RWPE2 (cell line): ENCODE results near the gene KRT80.

Experiments
- ATAC-seq: fragments of 200-7000 bp; cut with Tn5 transposase; 3 replicates; pipeline ENCODE4 v1.9.1; 2021; ENCODE audit warnings: low read depth
- DNase-seq: peaks from one replicate; pipeline ENCODE4 v3.0.0-alpha.2; 2020; ENCODE audit warnings: low spot score
- H3K27ac ChIP-seq: fragments of 450-650 bp; 2 replicates; pipeline ENCODE4 v1.5.1; 2017; ENCODE audit warnings: mild to moderate bottlenecking; ENCODE audit not compliant: poor library complexity, severe bottlenecking
- H3K27me3 ChIP-seq: fragments of 250-450 bp; sonication (Bioruptor Pico); 2 replicates; pipeline ENCODE4 v1.5.1; 2021; ENCODE audit warnings: mild to moderate bottlenecking, moderate library complexity; ENCODE audit not compliant: insufficient read depth, poor library complexity, severe bottlenecking
- H3K36me3 ChIP-seq: fragments of 250-450 bp; sonication (Bioruptor Pico); 2 replicates; pipeline ENCODE4 v1.5.1; 2020; ENCODE audit warnings: low read depth, mild to moderate bottlenecking, moderate library complexity
- H3K4me1 ChIP-seq: fragments of 250-450 bp; sonication (Bioruptor Pico); 2 replicates; pipeline ENCODE4 v1.5.1; 2021; ENCODE audit warnings: mild to moderate bottlenecking, moderate library complexity; ENCODE audit not compliant: insufficient read depth, poor library complexity, severe bottlenecking
- H3K4me3 ChIP-seq: fragments of 250-450 bp; sonication (Bioruptor Pico); 2 replicates; pipeline ENCODE4 v1.5.1; 2021; ENCODE audit warnings: mild to moderate bottlenecking, moderate library complexity; ENCODE audit not compliant: severe bottlenecking
- H3K9me3 ChIP-seq: fragments of 250-450 bp; sonication (Bioruptor Pico); 2 replicates; pipeline ENCODE4 v1.5.1; 2021; ENCODE audit warnings: mild to moderate bottlenecking, moderate library complexity; ENCODE audit not compliant: severe bottlenecking
- TF ChIP-seq, protein P1 (sequence below): fragments of 450-650 bp; IDR thresholded peaks from one replicate; pipeline ENCODE4 v1.5.1; 2017; ENCODE audit warnings: mild to moderate bottlenecking, moderate library complexity; ENCODE audit not compliant: poor library complexity, severe bottlenecking

KRT80 gene

DNA sequence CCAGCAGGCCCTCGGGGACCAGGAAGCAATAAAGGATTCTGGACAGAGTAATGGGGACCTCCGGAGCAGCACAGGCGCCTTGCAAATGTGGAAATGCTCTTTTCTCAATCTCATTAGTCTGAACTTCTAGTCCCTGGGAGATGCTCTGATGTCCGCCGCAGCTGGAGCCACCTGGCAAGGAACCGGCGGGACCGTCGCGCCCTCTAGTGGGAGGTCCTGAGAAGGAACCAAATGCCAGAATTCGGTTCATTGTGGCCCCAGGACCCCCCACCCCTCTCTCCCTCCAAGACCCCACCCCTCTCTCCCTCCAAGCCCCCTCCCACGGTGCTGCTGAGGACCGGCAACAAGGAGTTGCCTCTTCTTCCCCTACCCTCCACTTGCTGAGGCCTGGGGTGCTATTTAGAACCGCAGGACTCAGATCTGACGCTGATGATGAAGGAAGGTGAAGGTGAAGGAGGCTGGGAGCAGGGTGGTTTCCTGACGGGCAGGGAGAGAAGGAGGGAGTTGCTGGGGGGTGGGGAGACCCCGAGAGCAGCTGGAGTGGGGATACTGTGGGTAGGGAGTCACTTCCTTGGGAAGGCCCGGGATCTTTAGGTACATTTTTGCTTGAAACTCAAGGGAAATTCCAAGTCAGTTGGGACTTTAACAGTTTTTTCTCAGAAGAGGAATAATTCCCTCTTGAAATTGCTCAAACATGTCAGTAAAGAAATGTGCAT, 69.8 kb downstream of the KRT80 start:
- Histone ChIP-seq H3K27me3 (no peaks in the 10 kb centered on the region), H3K9me3 (no peaks in the 10 kb centered on the region), H3K36me3 (no peaks in the 10 kb centered on the region), H3K4me3 (no peak overlapping the region), H3K27ac (no peak overlapping the region), H3K4me1 (no peaks in the 10 kb centered on the region)
- ATAC-seq (no peak; the same call in 2 of the 3 replicates), DNase-seq (no peak)
- TF ChIP-seq, protein P1, sequence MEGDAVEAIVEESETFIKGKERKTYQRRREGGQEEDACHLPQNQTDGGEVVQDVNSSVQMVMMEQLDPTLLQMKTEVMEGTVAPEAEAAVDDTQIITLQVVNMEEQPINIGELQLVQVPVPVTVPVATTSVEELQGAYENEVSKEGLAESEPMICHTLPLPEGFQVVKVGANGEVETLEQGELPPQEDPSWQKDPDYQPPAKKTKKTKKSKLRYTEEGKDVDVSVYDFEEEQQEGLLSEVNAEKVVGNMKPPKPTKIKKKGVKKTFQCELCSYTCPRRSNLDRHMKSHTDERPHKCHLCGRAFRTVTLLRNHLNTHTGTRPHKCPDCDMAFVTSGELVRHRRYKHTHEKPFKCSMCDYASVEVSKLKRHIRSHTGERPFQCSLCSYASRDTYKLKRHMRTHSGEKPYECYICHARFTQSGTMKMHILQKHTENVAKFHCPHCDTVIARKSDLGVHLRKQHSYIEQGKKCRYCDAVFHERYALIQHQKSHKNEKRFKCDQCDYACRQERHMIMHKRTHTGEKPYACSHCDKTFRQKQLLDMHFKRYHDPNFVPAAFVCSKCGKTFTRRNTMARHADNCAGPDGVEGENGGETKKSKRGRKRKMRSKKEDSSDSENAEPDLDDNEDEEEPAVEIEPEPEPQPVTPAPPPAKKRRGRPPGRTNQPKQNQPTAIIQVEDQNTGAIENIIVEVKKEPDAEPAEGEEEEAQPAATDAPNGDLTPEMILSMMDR = peak; percentile 91

DNA sequence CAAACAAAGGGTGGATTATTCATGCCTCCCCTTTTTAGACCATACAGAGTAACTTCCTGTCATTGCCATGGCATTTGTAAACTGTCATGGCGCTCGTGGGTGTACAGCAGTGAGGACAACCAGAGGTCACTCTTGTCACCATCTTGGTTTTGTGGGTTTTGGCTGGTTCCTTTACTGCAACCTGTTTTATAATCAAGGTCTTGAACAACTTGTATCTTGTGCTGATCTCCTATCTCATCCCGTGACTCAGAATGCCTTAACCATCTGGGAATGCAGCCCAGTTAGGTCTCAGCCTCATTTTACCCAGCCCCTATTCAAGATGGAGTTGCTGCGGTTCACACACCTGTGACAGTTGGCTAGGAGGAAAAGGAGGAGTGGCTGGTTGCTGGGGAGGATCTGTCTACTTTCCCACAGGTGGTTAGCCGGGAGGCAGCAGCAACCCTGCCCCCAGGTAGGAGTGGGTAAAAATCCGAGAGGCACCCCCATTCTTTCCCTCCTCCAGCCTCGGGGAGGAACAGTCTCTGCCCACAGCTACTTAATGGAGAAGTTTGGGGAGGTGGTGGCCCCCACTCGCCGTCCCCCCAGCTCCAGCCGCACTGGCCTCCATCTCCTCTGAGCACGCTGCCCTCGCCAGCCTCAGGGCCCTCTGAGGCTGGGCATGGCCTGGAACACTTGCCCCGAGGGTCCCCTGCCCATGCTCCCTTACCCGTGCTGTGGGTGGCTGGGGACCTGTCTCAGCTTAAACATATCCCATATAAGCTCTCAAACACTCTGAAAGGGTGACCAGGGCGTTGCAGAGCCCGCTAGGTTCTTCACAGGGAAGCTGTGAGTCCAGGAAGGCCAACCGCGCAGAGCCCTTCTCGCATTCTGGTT, 70.6 kb downstream of the KRT80 start:
- H3K36me3 ChIP-seq = no peaks in the 10 kb centered on the region
- DNase-seq (no peak), ATAC-seq (no peak)
- no peak overlapping the region for H3K27ac ChIP-seq
- H3K4me3 ChIP-seq = no peak overlapping the region
- H3K27me3 ChIP-seq = no peaks in the 10 kb centered on the region
- TF ChIP-seq, protein P1 = no peak
- H3K4me1 ChIP-seq = peaks cover 3% of the 10 kb centered on the region
- no peaks in the 10 kb centered on the region for H3K9me3 ChIP-seq

- Histone ChIP-seq H3K9me3 (no peaks in the 10 kb centered on the region), H3K27ac (no peak overlapping the region), H3K36me3 (no peaks in the 10 kb centered on the region), H3K27me3 (peaks cover 3% of the 10 kb centered on the region), H3K4me1 (peaks cover 8% of the 10 kb centered on the region), H3K4me3 (no peak overlapping the region)
- DNase-seq (no peak), ATAC-seq (peak; percentile 60)
- TF ChIP-seq, protein P1 = peak; percentile 54
Measured at GRCh38 chr12:52119398-52120254, 72.2 kb downstream of the KRT80 start.
